Pancreas (tissue), 10 donors: ENCODE data around the gene INHBB. TPM values are rescaled to one million over a fixed set of nuclear protein-coding genes. Genes with fewer than 3 reads are reported as not detected.

Experiments
- ATAC-seq, 4 donors: fragments of 200-7000 bp; cut with Tn5 transposase; one replicate each; pipeline versions ENCODE4 v1.8.0 to v1.9.1; 2020; ENCODE audit warnings: mild to moderate bottlenecking in 4 of 4, moderate library complexity in 4 of 4
- DNase-seq, 6 donors: peaks; one replicate each; pipeline ENCODE4 v3.0.0-alpha.2; 2020
- FAIRE-seq: peaks from 2 replicates; lab custom pipeline; 2012; peaks lifted over from hg19 to GRCh38; lab: Jason Lieb, UNC
- H3K27ac ChIP-seq, 4 donors: fragments of 200-600 bp; sonication (generic); 1 replicate in 3 of 4; 2 replicates in 1 of 4; pipeline versions ENCODE4 v1.5.0 to v1.8.0; 2020
- H3K27me3 ChIP-seq, 4 donors: fragments of 200-600 bp; one replicate each; pipeline ENCODE4 v1.8.0; 2021
- H3K36me3 ChIP-seq, 3 donors: fragments of 200-600 bp; sonication (generic) in 1 of 3; one replicate each; pipeline versions ENCODE4 v1.5.0 to v1.8.0; 2020 to 2021
- H3K4me1 ChIP-seq, 3 donors: fragments of 200-600 bp; one replicate each; pipeline ENCODE4 v1.8.0; 2021
- H3K4me3 ChIP-seq, 4 donors: fragments of 200-600 bp; sonication (generic) in 2 of 4; one replicate each; pipeline versions ENCODE4 v1.5.0 to v1.8.0; 2020 to 2021
- H3K9me3 ChIP-seq, 4 donors: fragments of 200-600 bp; one replicate each; pipeline ENCODE4 v1.8.0; 2021
- CTCF ChIP-seq, 4 donors: fragments of 200-600 bp; sonication (generic) in 3 of 4; IDR thresholded peaks; one replicate each; pipeline versions ENCODE4 v1.5.0 to v1.8.0; 2021; ENCODE audit warnings: antibody characterized with exemption in 4 of 4
- WGBS, 2 donors: extraction: QIAGEN DNeasy Blood & Tissue Kit; methylation state at CpG; one replicate each; pipeline ENCODE4 v1.1.7; 2013; 5-methylcytosine and 5-hydroxymethylcytosine counted together
- intact Hi-C, 3 donors: fragments of 100-400 bp; cut with DNase I; formaldehyde crosslinking; loops; one replicate each; pipeline versions ENCODE4 v1.11.1 to v1.14.2; 2022
- polyA plus RNA-seq, 2 donors: library from polyadenylated mRNA; stranded (reverse); fragments of 200-250 nt; gene quantifications; one replicate each; pipeline ENCODE4 v1.2.3, GENCODE V29; 2013
- total RNA-seq, 6 donors: library from RNA; stranded (reverse); fragmentation: NEBNext Ultra II Directional in 4 of 6; extraction: Animal tissue kit (Norgen Biotek cat#: 25700) in 4 of 6; gene quantifications; one replicate each; pipeline versions ENCODE4 v1.2.1 to v1.2.4, GENCODE V29; 2021 to 2023
- donor health status: healthy with polysubstance abuse.
- donor health status: DM: no; HTN: no; CAD: no; lungs with moderate emphysema.
- donor health status: DM: no; HTN: no; CAD: no.
- donor health status: control.
- donor health status: control.
- donor health status: Bipolar disorder and iron deficiency.
- donor health status: DM: yes; HTN: yes; CAD: no.
- donor health status: DM: no; HTN: no; CAD: no.
- donor health status: DM: no; HTN: no; CAD: no.
- donor health status: DM: yes; HTN: yes; CAD: no.

INHBB gene
- total and polyA plus RNA-seq, 8 donors = 0.59 to 5.1 (median 2.5) TPM

GRCh38 chr2:120378605-120379004 lies 32.7 kb downstream of the INHBB start:
- Histone ChIP-seq H3K9me3 (no peaks in the 10 kb centered on the region), H3K4me3 (no peak overlapping the region), H3K4me1 (no peaks in the 10 kb centered on the region), H3K27ac (no peak overlapping the region), H3K36me3 (no peaks in the 10 kb centered on the region), H3K27me3 (no peaks in the 10 kb centered on the region)
- no peak for TF ChIP-seq CTCF (IDR thresholded peaks at IDR 0.05)
- WGBS, 2 donors = 83 to 90% methylated on average over 3 of the region's 3 CpGs
- DNase-seq = no peak
- intact Hi-C loops = no loop called here
- no peak for FAIRE-seq
- no peak for ATAC-seq

- H3K4me1 ChIP-seq = no peaks in the 10 kb centered on the region
- no peaks in the 10 kb centered on the region for H3K9me3 ChIP-seq
- no peaks in the 10 kb centered on the region for H3K36me3 ChIP-seq
- TF ChIP-seq CTCF (IDR thresholded peaks at IDR 0.05) = no peak
- H3K27ac ChIP-seq = no peak overlapping the region
- H3K4me3 ChIP-seq = no peak overlapping the region
- WGBS, 2 donors = 62 to 63% methylated on average over 21 of the region's 21 CpGs
- peak in 2 of 6 donors; percentile 9 to 28 for DNase-seq
- no peaks in the 10 kb centered on the region for H3K27me3 ChIP-seq
- FAIRE-seq = no peak
- peak; percentile 51 to 68 (median 60) for ATAC-seq
- intact Hi-C loops = no loop called here
These were observed 34.3 kb downstream of the INHBB start for GRCh38 chr2:120379916-120380893.

GRCh38 chr2:120381192-120381591 lies 35.3 kb downstream of the INHBB start:
- intact Hi-C loops = no loop called here
- Histone ChIP-seq H3K36me3 (no peaks in the 10 kb centered on the region), H3K27ac (no peak overlapping the region), H3K4me1 (no peaks in the 10 kb centered on the region), H3K4me3 (no peak overlapping the region), H3K9me3 (no peaks in the 10 kb centered on the region), H3K27me3 (no peaks in the 10 kb centered on the region)
- DNase-seq (peak in 1 of 6 donors; percentile 33), ATAC-seq (no peak), FAIRE-seq (no peak)
- WGBS, 2 donors = 93 to 94% methylated on average over 6 of the region's 6 CpGs
- TF ChIP-seq CTCF (IDR thresholded peaks at IDR 0.05) = no peak

- H3K4me1 ChIP-seq = no peaks in the 10 kb centered on the region
- DNase-seq (no peak), FAIRE-seq (no peak), ATAC-seq (no peak)
- intact Hi-C loops = no loop called here
- WGBS, 2 donors = 68 to 84% methylated on average over 4 of the region's 4 CpGs
- H3K9me3 ChIP-seq = no peaks in the 10 kb centered on the region
- H3K36me3 ChIP-seq = no peaks in the 10 kb centered on the region
- no peaks in the 10 kb centered on the region for H3K27me3 ChIP-seq
- no peak overlapping the region for H3K27ac ChIP-seq
- no peak overlapping the region for H3K4me3 ChIP-seq
- TF ChIP-seq CTCF (IDR thresholded peaks at IDR 0.05) = no peak
These were observed 35.7 kb downstream of the INHBB start for GRCh38 chr2:120381661-120382060.
